OCI-LY1 (cell line): Measurements from ENCODE around the gene C2CD5.

Experiments used
- H2AFZ ChIP-seq: fragments of 200-600 bp; sonication (generic), shearing (Covaris generic); 2 replicates; pipeline ENCODE4 v1.6.0; 2014; ENCODE audit warnings: antibody characterized with exemption, mild to moderate bottlenecking, low read length
- H3F3A ChIP-seq: fragments of 200-600 bp; sonication (generic), shearing (Covaris generic); 2 replicates; pipeline ENCODE4 v1.6.0; 2014; ENCODE audit warnings: mild to moderate bottlenecking, antibody characterized with exemption, low read length, moderate library complexity; ENCODE audit not compliant: insufficient read depth
- H3K27ac ChIP-seq: fragments of 200-600 bp; sonication (generic); 2 replicates; pipeline ENCODE4 v1.5.1; 2014; ENCODE audit warnings: low read length, mixed run types, mild to moderate bottlenecking, low read depth; ENCODE audit not compliant: poor library complexity, severe bottlenecking
- H3K27me3 ChIP-seq: fragments of 200-600 bp; sonication (generic); 2 replicates; pipeline ENCODE4 v1.6.0; 2014; ENCODE audit warnings: antibody characterized with exemption, mild to moderate bottlenecking, low read length, moderate library complexity; ENCODE audit not compliant: insufficient read depth
- H3K36me3 ChIP-seq: fragments of 200-600 bp; sonication (generic); 2 replicates; pipeline ENCODE4 v1.6.1; 2014; ENCODE audit warnings: mild to moderate bottlenecking, antibody characterized with exemption, low read length, moderate library complexity, mixed read lengths; ENCODE audit not compliant: insufficient read depth
- H3K4me1 ChIP-seq: fragments of 200-600 bp; sonication (generic); 2 replicates; pipeline ENCODE4 v1.5.1; 2014; ENCODE audit warnings: mild to moderate bottlenecking, low read length, moderate library complexity; ENCODE audit not compliant: insufficient read depth, severe bottlenecking
- H3K4me2 ChIP-seq: fragments of 200-600 bp; sonication (generic), shearing (Covaris generic); 2 replicates; pipeline ENCODE4 v1.6.1; 2014; ENCODE audit warnings: low read length
- H3K4me3 ChIP-seq: fragments of 200-600 bp; sonication (generic); 2 replicates; pipeline ENCODE4 v1.5.1; 2014; ENCODE audit warnings: low read length, low read depth, mild to moderate bottlenecking, mixed read lengths; ENCODE audit not compliant: poor library complexity, severe bottlenecking
- H3K79me2 ChIP-seq: fragments of 200-600 bp; shearing (Covaris generic); 2 replicates; pipeline ENCODE4 v1.6.1; 2016; ENCODE audit warnings: mixed run types, low read length, mixed read lengths; ENCODE audit not compliant: insufficient read depth
- H3K9ac ChIP-seq: fragments of 200-600 bp; sonication (generic), shearing (Covaris generic); 2 replicates; pipeline ENCODE4 v1.6.1; 2014; ENCODE audit warnings: mild to moderate bottlenecking, low read length, mixed read lengths
- H3K9me2 ChIP-seq: fragments of 200-600 bp; sonication (generic), shearing (Covaris generic); 2 replicates; pipeline ENCODE4 v1.6.1; 2014; ENCODE audit warnings: low read depth, mild to moderate bottlenecking, low read length, mixed read lengths
- H3K9me3 ChIP-seq: fragments of 200-600 bp; shearing (Covaris generic); 2 replicates; pipeline ENCODE4 v1.6.1; 2014; ENCODE audit warnings: low read length, mixed read lengths
- H4K20me1 ChIP-seq: fragments of 200-600 bp; sonication (generic), shearing (Covaris generic); 2 replicates; pipeline ENCODE4 v1.6.0; 2016; ENCODE audit warnings: mild to moderate bottlenecking, low read length; ENCODE audit not compliant: insufficient read depth
- CTCF ChIP-seq: fragments of 200-600 bp; sonication (generic), shearing (Covaris generic); IDR thresholded peaks from 2 replicates; pipeline ENCODE4 v1.5.1; 2017; ENCODE audit warnings: mild to moderate bottlenecking, antibody characterized with exemption, low read length, moderate library complexity, mixed read lengths
- EZH2 ChIP-seq: fragments of 200-600 bp; sonication (generic), shearing (Covaris generic); IDR thresholded peaks from 2 replicates; pipeline ENCODE4 v1.8.0; 2017; ENCODE audit warnings: borderline replicate concordance, mixed run types, mild to moderate bottlenecking, antibody characterized with exemption, low read length, moderate library complexity, mixed read lengths

The C2CD5 gene

GRCh38 chr12:22539055-22539454 lies 5.3 kb downstream of the C2CD5 start:
- Histone ChIP-seq H3K4me1 (peaks cover 35% of the 10 kb centered on the region), H3K4me2 (no peak overlapping the region), H3K36me3 (peaks cover 8% of the 10 kb centered on the region), H3K9me3 (no peaks in the 10 kb centered on the region), H3K9me2 (no peaks in the 10 kb centered on the region), H3F3A (no peaks in the 10 kb centered on the region), H3K27ac (no peak overlapping the region), H3K79me2 (peaks cover 20% of the 10 kb centered on the region), H4K20me1 (peaks cover 2% of the 10 kb centered on the region; the same call in 1 of the 2 replicates), H3K9ac (no peak overlapping the region), H3K4me3 (no peak overlapping the region), H2AFZ (no peak overlapping the region), H3K27me3 (no peaks in the 10 kb centered on the region)
- TF ChIP-seq EZH2, result no peak

GRCh38 chr12:22538311-22538710 lies 6.0 kb downstream of the C2CD5 start:
- H3F3A ChIP-seq, result no peaks in the 10 kb centered on the region
- H3K9me2 ChIP-seq, result no peaks in the 10 kb centered on the region
- H3K4me3 ChIP-seq, result no peak overlapping the region
- H3K9me3 ChIP-seq, result no peaks in the 10 kb centered on the region
- H3K4me1 ChIP-seq, result peaks cover 35% of the 10 kb centered on the region
- no peak overlapping the region for H3K27ac ChIP-seq
- H3K79me2 ChIP-seq, result peaks cover 20% of the 10 kb centered on the region
- no peak overlapping the region for H3K9ac ChIP-seq
- H3K36me3 ChIP-seq, result peaks cover 14% of the 10 kb centered on the region
- H2AFZ ChIP-seq, result no peak overlapping the region
- no peaks in the 10 kb centered on the region for H3K27me3 ChIP-seq
- H3K4me2 ChIP-seq, result no peak overlapping the region
- TF ChIP-seq CTCF, result no peak
- no peak for TF ChIP-seq EZH2
- H4K20me1 ChIP-seq, result peaks cover 2% of the 10 kb centered on the region; the same call in 1 of the 2 replicates

- no peak overlapping the region for H2AFZ ChIP-seq
- no peaks in the 10 kb centered on the region for H3F3A ChIP-seq
- H3K9me2 ChIP-seq, result no peaks in the 10 kb centered on the region
- H3K36me3 ChIP-seq, result peaks cover 27% of the 10 kb centered on the region
- 0 out of 2 replicates have a peak, but pooled peaks cover 2% of the 10 kb centered on the region for H3K9me3 ChIP-seq
- no peak overlapping the region for H3K4me2 ChIP-seq
- H3K9ac ChIP-seq, result no peak overlapping the region
- no peak overlapping the region for H3K27ac ChIP-seq
- H4K20me1 ChIP-seq, result peaks cover 2% of the 10 kb centered on the region; the same call in 1 of the 2 replicates
- no peak overlapping the region for H3K4me3 ChIP-seq
- H3K79me2 ChIP-seq, result peaks cover 17% of the 10 kb centered on the region
- H3K4me1 ChIP-seq, result peaks cover 22% of the 10 kb centered on the region
- TF ChIP-seq EZH2 (no peak), CTCF (no peak)
- no peaks in the 10 kb centered on the region for H3K27me3 ChIP-seq
These were observed 7.3 kb downstream of the C2CD5 start for GRCh38 chr12:22536971-22537544.
